CD4-positive, CD25-positive, alpha-beta regulatory T cell (primary cell): ENCODE results near the gene UPK1B. TPM values are rescaled to one million over a fixed set of nuclear protein-coding genes. Genes with fewer than 3 reads are reported as not detected.
"Not testable (repeated sequence)": the region's sequence is repeated elsewhere in the genome, so short reads cannot be mapped to it uniquely, and the experiment has no call there.

Source experiments
- ATAC-seq, 2 donors: fragments of 150-1000 bp; cut with Tn5 transposase; one replicate each; pipeline ENCODE4 v1.10.0; 2021; ENCODE audit warnings: low read depth in 2 of 2, moderate number of reproducible peaks in 2 of 2, moderate library complexity in 1 of 2
- DNase-seq, 3 donors: peaks; one replicate each; pipeline versions ENCODE4 v3.0.0 to v3.0.0-alpha.2; 2012 to 2022; ENCODE audit warnings: mixed read lengths in 1 of 3
- H3K27ac ChIP-seq: one replicate; pipeline ENCODE4 v1.7.0; 2013; ENCODE audit warnings: mild to moderate bottlenecking, low read length; ENCODE audit not compliant: insufficient read depth, poor library complexity, severe bottlenecking
- H3K27me3 ChIP-seq: one replicate; pipeline ENCODE4 v1.7.0; 2013; ENCODE audit warnings: low read length; ENCODE audit not compliant: control insufficient read depth, insufficient read depth
- H3K36me3 ChIP-seq: one replicate; pipeline ENCODE4 v1.7.0; 2013; ENCODE audit warnings: mild to moderate bottlenecking, low read length, moderate library complexity; ENCODE audit not compliant: control insufficient read depth, insufficient read depth
- H3K4me1 ChIP-seq: 2 replicates; pipeline ENCODE4 v1.7.0; 2013; ENCODE audit warnings: mild to moderate bottlenecking, low read length; ENCODE audit not compliant: insufficient read depth, control insufficient read depth, poor library complexity, severe bottlenecking
- H3K4me3 ChIP-seq: one replicate; pipeline ENCODE4 v1.7.0; 2013; ENCODE audit warnings: low read depth, mild to moderate bottlenecking, low read length, moderate library complexity
- H3K9me3 ChIP-seq, 2 experiments: 1 replicate in 1 of 2; 2 replicates in 1 of 2; pipeline ENCODE4 v1.7.0; 2013; ENCODE audit warnings: low read length in 2 of 2, mild to moderate bottlenecking in 1 of 2, moderate library complexity in 1 of 2; ENCODE audit not compliant: control insufficient read depth in 2 of 2
- H3K27ac Mint-ChIP-seq, 3 donors: one replicate each; pipeline ENCODE4 v1.8.0; 2020 to 2022; ENCODE audit warnings: mild to moderate bottlenecking in 3 of 3, mixed read lengths in 3 of 3, moderate library complexity in 2 of 3
- H3K27me3 Mint-ChIP-seq: one replicate; pipeline ENCODE4 v1.8.0; 2022; ENCODE audit warnings: mild to moderate bottlenecking, mixed read lengths
- H3K36me3 Mint-ChIP-seq: one replicate; pipeline ENCODE4 v1.8.0; 2020; ENCODE audit warnings: mixed read lengths
- H3K4me1 Mint-ChIP-seq, 4 donors: one replicate each; pipeline ENCODE4 v1.8.0; 2020 to 2022; ENCODE audit warnings: mixed read lengths in 4 of 4, mild to moderate bottlenecking in 1 of 4
- H3K4me3 Mint-ChIP-seq, 4 donors: one replicate each; pipeline ENCODE4 v1.8.0; 2020 to 2022; ENCODE audit warnings: mild to moderate bottlenecking in 4 of 4, mixed read lengths in 4 of 4, moderate library complexity in 3 of 4
- H3K9me3 Mint-ChIP-seq, 7 donors: one replicate each; pipeline ENCODE4 v1.8.0; 2020 to 2022; ENCODE audit warnings: mixed read lengths in 7 of 7, mild to moderate bottlenecking in 3 of 7, moderate library complexity in 2 of 7
- polyA plus RNA-seq, 4 donors: library from polyadenylated mRNA; unstranded; fragments of 300-500 nt; fragmentation: Illumina TruSeq; gene quantifications; one replicate each; pipeline ENCODE4 v1.2.3, GENCODE V29; 2021
- total RNA-seq: library from RNA; stranded (reverse); gene quantifications from one replicate; pipeline ENCODE4 v1.2.3, GENCODE V29; 2022

The UPK1B gene
- total and polyA plus RNA-seq, 5 donors from 2014 or later = not detected

GRCh38 chr3:119243058-119243529 is 69.7 kb downstream of the UPK1B start:
- H3K9me3 ChIP-seq, H3K27ac ChIP-seq, ATAC-seq, H3K36me3 ChIP-seq, H3K27ac Mint-ChIP-seq, H3K36me3 Mint-ChIP-seq, H3K4me3 ChIP-seq, H3K27me3 ChIP-seq, DNase-seq, H3K4me3 Mint-ChIP-seq: not testable (repeated sequence)
- Mint-ChIP-seq H3K27me3 (peaks cover 16% of the 10 kb centered on the region), H3K4me1 (peaks cover 16 to 27% (median 19%) of the 10 kb centered on the region in 4 donors), H3K9me3 (peaks cover 0 to 12% (median 8%) of the 10 kb centered on the region in 7 donors)
- peaks cover 29% of the 10 kb centered on the region for H3K4me1 ChIP-seq

GRCh38 chr3:119243712-119244111 is 70.3 kb downstream of the UPK1B start:
- ATAC-seq (no peak), DNase-seq (no peak)
- peaks cover 9 to 11% of the 10 kb centered on the region in 2 experiments for H3K9me3 ChIP-seq
- no peak overlapping the region for H3K27ac ChIP-seq
- peaks cover 17% of the 10 kb centered on the region for H3K27me3 Mint-ChIP-seq
- H3K36me3 ChIP-seq = no peaks in the 10 kb centered on the region
- H3K27me3 ChIP-seq = peaks cover 2% of the 10 kb centered on the region
- peaks cover 12 to 22% (median 13%) of the 10 kb centered on the region in 4 donors for H3K4me1 Mint-ChIP-seq
- no peak overlapping the region for H3K4me3 ChIP-seq
- H3K36me3 Mint-ChIP-seq = peaks cover 4% of the 10 kb centered on the region
- H3K9me3 Mint-ChIP-seq = peaks cover 0 to 16% (median 9%) of the 10 kb centered on the region in 7 donors
- H3K4me3 Mint-ChIP-seq = peak overlapping the region in 1 of 4 donors; percentile 45
- no peak overlapping the region for H3K27ac Mint-ChIP-seq
- peaks cover 26% of the 10 kb centered on the region for H3K4me1 ChIP-seq

- H3K4me1 Mint-ChIP-seq = peaks cover 0 to 8% (median 2%) of the 10 kb centered on the region in 4 donors
- Histone ChIP-seq H3K27ac (no peak overlapping the region), H3K4me1 (peaks cover 8% of the 10 kb centered on the region), H3K9me3 (peaks cover 11 to 13% of the 10 kb centered on the region in 2 experiments), H3K4me3 (no peak overlapping the region), H3K27me3 (peaks cover 7% of the 10 kb centered on the region), H3K36me3 (no peaks in the 10 kb centered on the region)
- H3K27me3 Mint-ChIP-seq = peaks cover 29% of the 10 kb centered on the region
- H3K4me3 Mint-ChIP-seq = no peak overlapping the region
- ATAC-seq = no peak
- H3K9me3 Mint-ChIP-seq = peaks cover 0 to 25% (median 13%) of the 10 kb centered on the region in 7 donors
- H3K27ac Mint-ChIP-seq = no peak overlapping the region
- no peak for DNase-seq
- H3K36me3 Mint-ChIP-seq = peaks cover 8% of the 10 kb centered on the region
Measured at GRCh38 chr3:119245778-119246177, 72.4 kb downstream of the UPK1B start.

Other genes starting within 250 kb of the UPK1B start
- not detected for gene IGSF11, start 138.8 kb upstream of the UPK1B start, total RNA-seq
- gene IGSF11, start 138.8 kb upstream of the UPK1B start, polyA plus RNA-seq = not detected
- not detected for gene TEX55, start 27.4 kb upstream of the UPK1B start, total RNA-seq
- gene TEX55, start 27.4 kb upstream of the UPK1B start, polyA plus RNA-seq = not detected
- 13.1 TPM for gene B4GALT4, start 67.3 kb downstream of the UPK1B start, total RNA-seq
- 1 to 10 TPM; 6.4 to 8.0 (median 7.3) TPM for gene B4GALT4, start 67.3 kb downstream of the UPK1B start, polyA plus RNA-seq
- gene ARHGAP31, start 120.8 kb downstream of the UPK1B start, total RNA-seq = 13.6 TPM
- gene ARHGAP31, start 120.8 kb downstream of the UPK1B start, polyA plus RNA-seq = 1 to 10 TPM; 2.6 to 5.1 (median 4.1) TPM